GM21825 (cell line): Measurements from ENCODE around the gene PROSER3.
"Not testable (repeated sequence)": the region's sequence is repeated elsewhere in the genome, so short reads cannot be mapped to it uniquely, and the experiment has no call there.

ENCODE experiments used
- ATAC-seq: cut with Tn5 transposase; IDR thresholded peaks from one replicate; pipeline ENCODE4 v1.9.1; 2021; ENCODE audit warnings: mild to moderate bottlenecking, moderate library complexity; ENCODE audit not compliant: unreplicated experiment

PROSER3 gene

GRCh38 chr19:35722461-35722860 is 35.5 kb upstream of the PROSER3 start:
- no peak for ATAC-seq

GRCh38 chr19:35722897-35723296 is 35.1 kb upstream of the PROSER3 start:
- ATAC-seq = no peak

DNA sequence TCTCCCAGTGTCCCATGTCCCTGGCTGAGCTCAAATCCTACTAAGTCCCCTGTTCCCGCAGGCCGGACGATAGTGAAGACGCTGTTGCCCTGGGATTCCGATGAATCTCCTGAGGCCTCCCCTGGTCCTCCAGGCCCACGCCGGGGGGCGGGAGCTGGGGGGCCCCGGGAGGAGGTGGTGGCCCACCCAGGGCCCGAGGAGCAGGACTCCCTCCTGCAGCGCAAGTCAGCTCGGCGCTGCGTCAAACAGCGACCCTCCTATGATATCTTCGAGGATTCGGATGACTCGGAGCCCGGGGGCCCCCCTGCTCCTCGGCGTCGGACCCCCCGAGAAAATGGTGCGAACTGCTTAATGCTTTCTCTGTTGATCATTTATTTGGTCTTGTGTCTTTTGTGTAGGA is 34.3 kb upstream of the PROSER3 start:
- no peak for ATAC-seq

DNA sequence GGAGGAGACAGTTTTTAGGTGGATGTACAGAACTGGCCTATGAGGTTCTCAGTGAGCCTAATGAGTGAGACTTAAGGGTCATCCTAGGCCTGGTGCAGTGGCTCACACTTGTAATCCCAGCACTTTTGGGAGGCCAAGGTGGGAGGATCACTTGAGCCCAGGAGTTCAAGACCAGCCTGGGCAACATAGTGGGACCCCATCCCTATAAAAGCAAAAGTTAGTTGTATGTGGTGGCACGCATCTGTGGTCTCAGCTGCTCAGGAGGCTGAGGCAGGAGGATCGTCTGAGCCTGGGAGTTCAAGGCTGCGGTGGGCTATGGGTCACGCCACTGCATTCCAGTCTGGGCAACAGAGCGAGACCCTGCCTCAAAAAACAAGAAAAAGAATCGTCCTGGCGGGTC is 33.8 kb upstream of the PROSER3 start:
- ATAC-seq = not testable (repeated sequence)

- no peak for ATAC-seq
Observed at GRCh38 chr19:35724560-35724959, 33.4 kb upstream of the PROSER3 start.

DNA sequence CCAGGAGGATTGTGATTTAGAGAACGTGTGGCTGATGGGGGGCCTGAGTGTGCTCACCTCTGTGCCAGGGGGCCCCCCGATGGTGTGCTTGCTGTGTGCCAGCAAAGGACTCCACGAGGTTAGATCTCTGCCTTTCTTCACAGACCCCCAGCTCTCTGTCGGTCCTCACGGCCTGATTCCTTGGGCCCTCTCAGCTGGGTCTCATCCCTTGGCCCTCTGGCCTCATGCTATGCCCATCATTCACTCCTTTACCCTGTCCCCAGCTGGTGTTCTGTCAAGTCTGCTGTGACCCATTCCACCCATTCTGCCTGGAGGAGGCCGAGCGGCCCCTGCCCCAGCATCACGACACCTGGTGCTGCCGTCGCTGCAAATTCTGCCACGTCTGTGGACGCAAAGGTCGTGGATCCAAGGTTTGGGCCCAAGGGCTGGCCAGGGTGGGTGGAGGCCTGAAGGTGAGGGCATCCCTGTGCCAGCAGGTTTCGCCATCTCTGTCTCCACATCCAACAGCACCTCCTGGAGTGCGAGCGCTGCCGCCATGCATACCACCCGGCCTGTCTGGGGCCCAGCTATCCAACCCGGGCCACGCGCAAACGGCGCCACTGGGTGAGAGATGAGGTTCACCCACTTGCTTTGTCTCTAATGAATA is 32.6 kb upstream of the PROSER3 start:
- ATAC-seq = no peak

DNA sequence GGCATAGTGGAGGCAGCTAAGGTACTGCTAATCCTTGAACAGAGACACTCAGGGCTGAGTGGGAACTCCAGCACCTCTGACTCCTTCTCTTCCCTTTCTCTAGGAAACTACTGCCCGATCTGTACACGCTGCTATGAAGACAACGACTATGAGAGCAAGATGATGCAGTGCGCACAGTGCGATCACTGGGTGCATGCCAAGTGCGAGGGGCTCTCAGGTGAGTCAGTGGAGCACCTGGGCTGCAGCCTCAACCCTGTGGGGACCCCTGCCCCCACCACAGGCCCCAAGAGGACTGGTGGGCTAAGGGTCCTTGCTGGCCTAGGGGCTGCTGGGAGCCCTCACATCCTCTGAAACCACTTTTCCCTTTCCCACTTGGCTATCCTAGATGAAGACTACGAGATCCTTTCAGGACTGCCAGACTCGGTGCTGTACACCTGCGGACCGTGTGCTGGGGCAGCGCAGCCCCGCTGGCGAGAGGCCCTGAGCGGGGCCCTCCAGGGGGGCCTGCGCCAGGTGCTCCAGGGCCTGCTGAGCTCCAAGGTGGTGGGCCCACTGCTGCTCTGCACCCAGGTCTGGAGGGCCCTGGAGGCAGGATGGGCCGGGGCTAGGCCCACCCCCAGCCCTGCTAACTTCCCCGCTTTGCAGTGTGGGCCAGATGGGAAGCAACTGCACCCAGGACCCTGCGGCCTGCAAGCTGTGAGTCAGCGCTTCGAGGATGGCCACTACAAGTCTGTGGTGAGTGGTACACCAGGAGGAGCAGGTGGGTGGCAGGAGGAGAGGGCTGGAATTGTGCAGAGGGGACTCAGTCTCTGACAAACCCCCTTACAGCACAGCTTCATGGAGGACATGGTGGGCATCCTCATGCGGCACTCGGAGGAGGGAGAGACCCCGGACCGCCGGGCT is 30.7 kb upstream of the PROSER3 start:
- no peak for ATAC-seq

DNA sequence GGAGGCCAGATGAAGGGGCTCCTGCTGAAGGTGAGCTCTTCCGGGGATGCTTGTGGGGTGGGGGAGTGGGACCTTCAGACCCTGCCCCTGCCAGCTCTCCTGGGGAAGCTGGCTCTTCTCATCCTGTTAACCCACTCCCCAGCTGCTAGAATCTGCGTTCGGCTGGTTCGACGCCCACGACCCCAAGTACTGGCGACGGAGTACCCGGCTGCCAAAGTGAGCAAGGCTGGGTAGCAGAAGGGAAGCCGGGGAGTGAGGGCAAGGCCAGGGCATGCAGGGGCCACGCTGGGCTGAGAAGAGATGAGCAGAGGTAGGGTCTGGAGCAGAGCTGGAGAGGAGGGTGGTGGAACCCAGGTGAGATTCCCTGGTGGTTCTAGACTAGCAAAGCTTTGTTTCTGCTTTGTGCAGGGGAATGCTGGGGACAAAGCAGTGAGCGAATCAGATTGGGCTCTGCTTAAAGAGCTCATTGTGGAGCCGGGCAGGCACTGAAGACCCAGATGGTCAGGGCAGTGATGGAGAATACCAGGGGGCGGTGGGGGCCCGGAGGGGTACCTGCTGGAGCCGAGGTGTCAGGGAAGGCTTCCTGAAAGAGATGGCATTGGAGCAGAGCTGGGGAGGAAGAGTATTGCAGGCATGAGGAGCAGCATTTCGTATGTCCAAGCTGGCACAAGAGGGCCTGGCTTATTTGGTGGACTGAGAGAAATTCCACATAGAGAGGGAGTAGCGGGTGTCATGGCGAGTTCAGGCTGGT is 29.8 kb upstream of the PROSER3 start:
- ATAC-seq = no peak

DNA sequence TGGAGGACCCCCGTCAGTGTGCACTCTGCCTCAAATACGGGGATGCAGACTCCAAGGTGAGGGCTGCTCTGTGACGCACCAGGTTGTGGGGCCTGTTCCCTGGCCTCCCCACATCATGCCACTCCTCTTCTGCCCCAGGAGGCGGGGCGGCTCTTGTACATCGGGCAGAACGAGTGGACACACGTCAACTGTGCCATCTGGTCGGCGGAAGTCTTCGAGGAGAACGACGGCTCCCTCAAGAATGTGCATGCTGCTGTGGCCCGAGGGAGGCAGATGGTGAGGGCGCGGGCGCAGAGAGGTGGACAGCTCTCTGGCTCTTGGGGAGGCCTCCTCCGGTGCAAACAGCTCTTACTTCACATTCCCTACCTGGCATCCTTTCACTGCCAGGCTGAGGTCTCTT is 29.0 kb upstream of the PROSER3 start:
- no peak for ATAC-seq

GRCh38 chr19:35729763-35730162 is 28.2 kb upstream of the PROSER3 start:
- ATAC-seq = no peak

DNA sequence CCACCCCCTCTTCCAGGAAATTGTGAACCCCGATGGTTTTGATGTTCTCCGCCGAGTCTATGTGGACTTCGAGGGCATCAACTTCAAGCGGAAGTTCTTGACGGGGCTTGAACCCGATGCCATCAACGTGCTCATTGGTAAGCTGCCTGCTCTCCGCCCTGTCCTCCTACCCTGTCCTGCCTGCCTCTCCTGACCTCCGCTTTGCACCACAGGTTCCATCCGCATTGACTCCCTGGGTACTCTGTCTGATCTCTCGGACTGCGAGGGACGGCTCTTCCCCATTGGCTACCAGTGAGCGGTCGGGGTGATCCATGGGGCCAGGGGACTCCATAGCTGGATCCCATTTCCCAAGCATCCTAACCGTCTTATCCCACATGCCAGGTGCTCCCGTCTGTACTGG is 27.6 kb upstream of the PROSER3 start:
- ATAC-seq = no peak

- no peak for ATAC-seq
Observed at GRCh38 chr19:35731353-35731752, 26.6 kb upstream of the PROSER3 start.

- no peak for ATAC-seq
Observed at GRCh38 chr19:35731779-35732405, 26.1 kb upstream of the PROSER3 start.

GRCh38 chr19:35732540-35733179 is 25.3 kb upstream of the PROSER3 start:
- no peak for ATAC-seq

GRCh38 chr19:35733180-35734125 is 24.5 kb upstream of the PROSER3 start:
- no peak for ATAC-seq

DNA sequence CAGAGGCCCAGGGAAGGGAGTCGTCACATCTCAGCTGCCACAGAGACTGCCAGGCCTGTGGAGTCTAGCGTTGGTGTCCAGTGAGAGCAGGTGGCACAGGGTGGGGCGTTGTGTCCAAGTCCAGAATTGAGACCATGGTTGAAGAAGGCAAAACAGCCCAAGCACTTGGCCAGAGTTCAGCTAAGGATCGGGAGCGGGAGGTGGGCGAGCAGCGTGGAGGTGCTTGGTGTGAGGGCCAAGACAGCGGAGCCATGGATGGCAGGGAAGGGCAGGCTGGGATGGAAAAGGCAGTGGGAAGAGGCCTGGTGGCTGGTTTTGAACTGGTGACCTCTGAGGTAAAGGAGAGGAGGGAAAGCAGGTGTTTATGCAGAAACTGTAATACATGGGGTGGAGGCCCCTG is 23.7 kb upstream of the PROSER3 start:
- ATAC-seq = no peak

GRCh38 chr19:35734889-35735288 is 23.1 kb upstream of the PROSER3 start:
- ATAC-seq = no peak

DNA sequence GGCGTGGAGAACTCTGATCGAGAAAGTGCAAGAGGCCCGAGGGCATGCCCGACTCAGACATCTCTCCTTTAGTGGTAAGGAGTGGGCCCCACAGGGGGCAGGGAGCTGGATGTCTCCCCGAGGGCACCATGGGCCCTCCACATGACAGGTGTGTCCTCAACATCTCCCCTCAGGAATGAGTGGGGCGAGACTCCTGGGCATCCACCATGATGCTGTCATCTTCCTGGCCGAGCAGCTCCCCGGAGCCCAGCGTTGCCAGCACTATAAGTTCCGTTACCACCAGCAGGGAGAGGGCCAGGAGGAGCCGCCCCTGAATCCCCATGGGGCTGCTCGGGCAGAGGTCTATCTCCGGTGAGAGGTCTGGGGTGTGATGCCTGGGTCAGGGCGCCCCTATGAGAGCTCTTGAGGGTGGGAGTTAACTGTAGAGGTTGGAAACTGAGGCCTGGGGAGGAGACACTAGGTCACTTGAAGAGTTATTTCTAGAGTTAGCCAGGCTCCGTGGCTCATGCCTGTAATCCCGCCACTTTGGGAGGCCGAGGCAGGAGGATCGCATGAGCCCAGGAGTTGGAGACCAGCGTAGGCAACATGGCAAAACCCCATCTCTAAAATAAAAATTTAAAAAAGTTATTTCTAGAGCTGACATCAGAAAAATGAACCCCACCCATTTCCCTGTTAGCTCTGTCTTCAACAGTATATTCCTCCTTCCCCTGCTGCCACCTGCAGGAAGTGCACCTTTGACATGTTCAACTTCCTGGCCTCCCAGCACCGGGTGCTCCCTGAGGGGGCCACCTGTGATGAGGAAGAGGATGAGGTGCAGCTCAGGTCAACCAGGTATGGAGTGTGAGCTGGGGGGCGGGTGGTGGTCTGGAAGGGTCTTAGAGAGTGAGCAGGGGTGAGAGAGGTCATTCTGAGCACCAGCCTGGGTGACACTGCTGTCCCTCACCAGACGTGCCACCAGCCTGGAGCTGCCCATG is 20.8 kb upstream of the PROSER3 start:
- ATAC-seq = no peak
